Heart left ventricle (tissue), 16 donors: ENCODE data around the gene GTF2IRD1. TPM values are rescaled to one million over a fixed set of nuclear protein-coding genes. Genes with fewer than 3 reads are reported as not detected.
A peak's percentile ranks its signal among the peaks of the same experiment; 100 is the strongest.
"Not testable (repeated sequence)": the region's sequence is repeated elsewhere in the genome, so short reads cannot be mapped to it uniquely, and the experiment has no call there.

Experiments used
- ATAC-seq, 4 donors: fragments of 200-7000 bp; cut with Tn5 transposase; one replicate each; pipeline ENCODE4 v1.9.1; 2020 to 2022; ENCODE audit warnings: moderate library complexity in 4 of 4, mild to moderate bottlenecking in 3 of 4, moderate number of reproducible peaks in 1 of 4
- DNase-seq, 5 donors: peaks; one replicate each; pipeline ENCODE4 v3.0.0-alpha.2; 2020
- H3K27ac ChIP-seq, 12 donors: fragments of 200-600 bp; sonication (generic) in 4 of 12; one replicate each; pipeline versions ENCODE4 v1.5.0 to v1.8.0; 2016 to 2022; ENCODE audit warnings: mild to moderate bottlenecking in 2 of 12
- H3K27me3 ChIP-seq, 9 donors: fragments of 200-600 bp; sonication (generic) in 2 of 9; one replicate each; pipeline versions ENCODE4 v1.5.1 to v1.8.0; 2016 to 2022; ENCODE audit warnings: mild to moderate bottlenecking in 3 of 9
- H3K36me3 ChIP-seq, 9 donors: fragments of 200-600 bp; sonication (generic) in 2 of 9; one replicate each; pipeline versions ENCODE4 v1.5.0 to v1.8.0; 2018 to 2022; ENCODE audit warnings: mild to moderate bottlenecking in 2 of 9
- H3K4me1 ChIP-seq, 12 donors: fragments of 200-600 bp; sonication (generic) in 4 of 12; one replicate each; pipeline versions ENCODE4 v1.5.0 to v1.8.0; 2016 to 2022; ENCODE audit warnings: mild to moderate bottlenecking in 3 of 12
- H3K4me3 ChIP-seq, 12 donors: fragments of 200-600 bp; sonication (generic) in 4 of 12; one replicate each; pipeline versions ENCODE4 v1.5.0 to v1.8.0; 2017 to 2022; ENCODE audit warnings: mild to moderate bottlenecking in 9 of 12, moderate library complexity in 4 of 12
- H3K9me3 ChIP-seq, 12 donors: fragments of 200-600 bp; sonication (generic) in 4 of 12; one replicate each; pipeline versions ENCODE4 v1.5.0 to v1.8.0; 2016 to 2022; ENCODE audit warnings: mild to moderate bottlenecking in 1 of 12
- POLR2A ChIP-seq, 2 donors: fragments of 450-650 bp; IDR thresholded peaks; one replicate each; pipeline ENCODE4 v1.6.1; 2017; ENCODE audit warnings: antibody characterized with exemption in 2 of 2, mild to moderate bottlenecking in 2 of 2, moderate library complexity in 2 of 2
- WGBS, 4 donors: extraction: QIAGEN DNeasy Blood & Tissue Kit in 2 of 4; methylation state at CpG; one replicate each; pipeline versions ENCODE4 v1.1.5 to v1.1.7; 2013 to 2018; 5-methylcytosine and 5-hydroxymethylcytosine counted together
- intact Hi-C, 10 donors: fragments of 100-400 bp; cut with DNase I; formaldehyde crosslinking; loops; one replicate each; pipeline versions ENCODE4 v1.11.1 to v1.14.2; 2022
- polyA plus RNA-seq, 2 donors: library from polyadenylated mRNA; stranded (reverse); fragments of 200-250 nt; gene quantifications; one replicate each; pipeline ENCODE4 v1.2.3, GENCODE V29; 2013
- total RNA-seq, 9 donors: library from RNA; depleted of rRNA in 2 of 9; stranded (reverse); fragments of >200 nt in 2 of 9; fragmentation: NEBNext Ultra II Directional in 3 of 9; extraction: Animal tissue kit (Norgen Biotek cat#: 25700) in 3 of 9; gene quantifications; one replicate each; pipeline versions ENCODE4 v1.1.0 to v1.2.4, GENCODE V29; 2016 to 2023
- TF ChIP-seq, protein P1 (sequence below), 12 donors: fragments of 200-600 bp; sonication (generic) in 4 of 12; IDR thresholded peaks; one replicate each; pipeline versions ENCODE4 v1.5.0 to v1.8.0; 2018 to 2022; ENCODE audit warnings: antibody characterized with exemption in 12 of 12, mild to moderate bottlenecking in 5 of 12
- donor health status: ischemic (EF 13 %, LVEDD 7.1; RV severe dilation, severe dysfunction).
- donor health status: healthy with polysubstance abuse.
- donor health status: DM: no; HTN: yes; CAD: no.
- donor health status: DM: no; HTN: no; CAD: no.
- donor health status: ischemic (EF 25% LVEDD 6.9; RV normal size, moderate dysfunction).
- donor health status: ischemic (EF 25% LVEDD 5.7; RV mildly dilated, moderate dysfunction).
- donor health status: healthy.
- donor health status: DM: yes; HTN: yes; CAD: no.
- donor health status: ischemic (EF 35%, LVEDD 5.7; RV mildly dilated, moderate dysfunction).
- donor health status: nonischemic (EF 11% LVEDD 7.7; RV severe dilation, severe dysfunction).
- donor health status: DM: yes; HTN: yes; CAD: no.
- donor health status: PGD.
- donor health status: ischemic (EF 29% LVEDD 5.4; RV normal size, mild dysfunction).
- donor health status: nonischemic (EF 23%, LVEDD 6.1; RV moderate dilation, normal function).

Gene GTF2IRD1
- total and polyA plus RNA-seq, 11 donors, result 10.0 to 40.4 (median 15.6) TPM

DNA sequence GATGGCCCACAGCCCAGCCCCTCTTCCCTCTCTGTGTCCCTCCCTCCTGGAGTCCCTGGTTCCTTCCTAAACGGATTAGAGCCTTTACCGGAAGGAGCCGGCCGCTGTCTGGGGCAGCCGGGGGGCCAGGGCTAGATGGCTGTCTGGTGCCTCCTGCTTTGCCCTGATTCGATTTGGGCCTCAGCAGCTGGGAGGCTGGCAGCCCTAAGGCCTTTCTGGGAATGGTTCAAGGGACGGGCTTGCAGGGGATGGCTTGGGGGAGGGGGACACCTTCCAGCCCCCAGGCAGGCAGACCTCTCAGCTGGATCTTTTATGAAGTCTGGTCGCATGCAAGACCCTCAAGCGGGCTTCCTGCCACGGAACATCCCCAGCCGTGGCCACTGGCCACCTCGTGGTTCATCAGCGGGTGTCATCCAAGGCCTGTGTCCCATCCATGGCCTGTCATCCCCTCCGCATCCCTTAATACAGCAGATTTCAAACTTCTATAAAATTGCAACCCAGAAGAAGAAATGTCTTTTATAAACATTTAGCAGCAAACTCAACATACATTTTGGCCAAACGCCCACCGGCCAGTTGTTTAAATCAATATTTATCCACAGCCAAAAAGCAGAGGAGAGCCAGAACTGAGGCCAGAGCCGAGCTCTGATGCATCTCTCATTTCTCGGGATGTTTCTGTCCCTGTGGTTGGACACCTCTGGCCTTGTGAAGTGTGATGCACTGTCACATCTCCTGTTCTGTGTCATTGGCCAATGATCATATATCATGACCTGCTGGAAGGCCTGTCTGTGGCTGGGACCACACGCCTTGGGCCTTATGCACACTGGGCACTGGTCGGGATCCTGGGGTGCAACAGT lies 52.0 kb downstream of the GTF2IRD1 start:
- H3K27me3 ChIP-seq, result no peaks in the 10 kb centered on the region
- ATAC-seq (no peak), DNase-seq (no peak)
- 75 to 83% (median 78%) methylated on average over 17 to 20 of the region's 20 CpGs for WGBS, 4 donors
- H3K4me3 ChIP-seq, result no peak overlapping the region
- peak overlapping the region in 1 of 12 donors; percentile 59 for H3K27ac ChIP-seq
- intact Hi-C loops, result loop anchor here in 1 of 10 donors (10.0 kb wide), 1 partner anchor 51 kb away; the partner anchor contains the start of gene GTF2IRD1
- H3K9me3 ChIP-seq, result no peaks in the 10 kb centered on the region
- H3K36me3 ChIP-seq, result peaks cover 0 to 3% (median 0%) of the 10 kb centered on the region in 9 donors
- no peak for TF ChIP-seq POLR2A (IDR thresholded peaks at IDR 0.05)
- TF ChIP-seq, protein P1, sequence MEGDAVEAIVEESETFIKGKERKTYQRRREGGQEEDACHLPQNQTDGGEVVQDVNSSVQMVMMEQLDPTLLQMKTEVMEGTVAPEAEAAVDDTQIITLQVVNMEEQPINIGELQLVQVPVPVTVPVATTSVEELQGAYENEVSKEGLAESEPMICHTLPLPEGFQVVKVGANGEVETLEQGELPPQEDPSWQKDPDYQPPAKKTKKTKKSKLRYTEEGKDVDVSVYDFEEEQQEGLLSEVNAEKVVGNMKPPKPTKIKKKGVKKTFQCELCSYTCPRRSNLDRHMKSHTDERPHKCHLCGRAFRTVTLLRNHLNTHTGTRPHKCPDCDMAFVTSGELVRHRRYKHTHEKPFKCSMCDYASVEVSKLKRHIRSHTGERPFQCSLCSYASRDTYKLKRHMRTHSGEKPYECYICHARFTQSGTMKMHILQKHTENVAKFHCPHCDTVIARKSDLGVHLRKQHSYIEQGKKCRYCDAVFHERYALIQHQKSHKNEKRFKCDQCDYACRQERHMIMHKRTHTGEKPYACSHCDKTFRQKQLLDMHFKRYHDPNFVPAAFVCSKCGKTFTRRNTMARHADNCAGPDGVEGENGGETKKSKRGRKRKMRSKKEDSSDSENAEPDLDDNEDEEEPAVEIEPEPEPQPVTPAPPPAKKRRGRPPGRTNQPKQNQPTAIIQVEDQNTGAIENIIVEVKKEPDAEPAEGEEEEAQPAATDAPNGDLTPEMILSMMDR (IDR thresholded peaks at IDR 0.05), result no peak
- peaks cover 0 to 12% (median 4%) of the 10 kb centered on the region in 12 donors for H3K4me1 ChIP-seq

DNA sequence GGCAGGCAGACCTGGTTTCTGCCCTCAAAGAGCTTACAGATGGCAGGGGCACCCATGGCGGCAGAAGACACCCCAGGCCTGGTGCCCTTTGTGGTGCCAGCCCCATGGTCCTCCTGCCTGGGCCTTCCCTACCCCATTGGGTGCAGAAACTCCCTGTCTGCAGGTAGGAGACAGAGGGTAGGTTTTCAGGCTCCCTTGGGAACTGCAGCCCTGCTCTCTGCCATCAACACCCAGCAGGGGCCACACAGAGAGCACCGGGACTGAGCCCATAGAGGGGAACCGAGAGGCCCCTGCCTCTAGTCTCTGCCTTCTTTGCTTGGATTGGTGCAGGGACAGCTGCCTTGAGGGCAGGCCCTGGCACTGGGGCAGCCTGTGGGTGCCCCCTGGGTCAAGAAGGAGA lies 52.6 kb downstream of the GTF2IRD1 start:
- TF ChIP-seq, protein P1 (IDR thresholded peaks at IDR 0.05), result no peak
- TF ChIP-seq POLR2A (IDR thresholded peaks at IDR 0.05), result no peak
- H3K9me3 ChIP-seq, result no peaks in the 10 kb centered on the region
- H3K4me1 ChIP-seq, result peaks cover 0 to 11% (median 2%) of the 10 kb centered on the region in 12 donors
- H3K27me3 ChIP-seq, result no peaks in the 10 kb centered on the region
- 81 to 95% (median 92%) methylated on average over 3 of the region's 3 CpGs for WGBS, 4 donors
- H3K36me3 ChIP-seq, result peaks cover 0 to 4% (median 0%) of the 10 kb centered on the region in 9 donors
- no peak overlapping the region for H3K4me3 ChIP-seq
- ATAC-seq (no peak), DNase-seq (no peak)
- intact Hi-C loops, result loop anchor here in 1 of 10 donors (10.0 kb wide), 1 partner anchor 52 kb away; the partner anchor contains the start of gene GTF2IRD1
- H3K27ac ChIP-seq, result peak overlapping the region in 1 of 12 donors; percentile 59

DNA sequence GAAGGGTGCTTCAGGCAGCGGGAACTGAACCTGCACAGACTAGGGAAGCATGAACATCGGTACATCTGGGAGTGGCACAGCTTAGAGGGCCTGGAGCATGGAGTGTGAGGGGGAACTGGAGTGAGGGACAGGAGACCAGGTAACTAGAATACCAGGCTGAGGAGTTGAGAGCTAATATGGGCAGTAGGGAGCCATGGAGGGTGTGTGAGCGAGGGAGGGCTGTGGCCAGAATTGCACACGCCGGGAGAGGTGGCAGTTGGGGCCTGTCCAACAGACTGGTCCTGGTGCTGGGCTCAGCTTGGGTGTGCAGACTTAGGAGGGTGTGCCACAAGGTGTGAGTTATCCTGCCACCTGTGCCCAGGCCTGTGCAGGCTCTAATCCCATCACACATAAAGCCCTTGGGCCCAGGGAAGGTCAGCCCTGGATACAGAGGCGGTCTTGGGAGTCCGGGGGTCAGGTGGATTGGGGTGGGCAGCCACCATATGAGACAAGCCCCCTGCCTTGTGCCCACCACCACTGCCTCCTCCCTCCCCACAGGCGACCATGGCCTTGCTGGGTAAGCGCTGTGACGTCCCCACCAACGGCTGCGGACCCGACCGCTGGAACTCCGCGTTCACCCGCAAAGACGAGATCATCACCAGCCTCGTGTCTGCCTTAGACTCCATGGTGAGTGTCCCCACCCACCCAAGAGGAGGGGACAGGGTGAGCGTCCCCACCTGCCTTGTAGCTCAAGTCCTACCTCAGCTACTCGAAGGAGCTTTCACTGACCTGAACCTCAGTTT lies 54.0 kb downstream of the GTF2IRD1 start:
- intact Hi-C loops, result loop anchor here in 1 of 10 donors (10.0 kb wide), 1 partner anchor 53 kb away; the partner anchor contains the start of gene GTF2IRD1
- Histone ChIP-seq H3K36me3 (peaks cover 0 to 9% (median 3%) of the 10 kb centered on the region in 9 donors), H3K27me3 (no peaks in the 10 kb centered on the region), H3K27ac (no peak overlapping the region), H3K4me1 (peaks cover 0 to under 1% (median 0%) of the 10 kb centered on the region in 12 donors), H3K4me3 (no peak overlapping the region), H3K9me3 (no peaks in the 10 kb centered on the region)
- 91 to 97% (median 94%) methylated on average over 19 to 21 of the region's 21 CpGs for WGBS, 4 donors
- DNase-seq (no peak), ATAC-seq (peak in 1 of 4 donors; percentile 17)
- TF ChIP-seq, protein P1 (IDR thresholded peaks at IDR 0.05), result no peak
- no peak for TF ChIP-seq POLR2A (IDR thresholded peaks at IDR 0.05)

DNA sequence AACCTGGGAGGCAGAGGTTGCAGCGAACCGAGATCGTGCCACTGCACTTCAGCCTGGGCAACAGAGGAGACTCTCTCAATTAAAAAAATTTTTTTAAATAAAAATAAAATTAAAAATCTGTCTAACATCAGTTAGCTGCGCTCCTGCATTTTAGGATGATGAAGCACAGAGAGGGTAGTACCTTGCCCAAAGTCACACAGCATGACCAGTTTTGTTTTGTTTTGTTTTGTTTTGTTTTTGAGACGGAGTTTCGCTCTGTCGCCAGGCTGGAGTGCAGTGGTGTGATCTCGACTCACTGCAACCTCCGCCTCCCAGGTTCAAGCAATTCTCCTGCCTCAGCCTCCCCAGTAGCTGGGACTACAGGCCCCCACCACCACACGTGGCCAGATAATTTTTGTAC lies 55.7 kb downstream of the GTF2IRD1 start:
- DNase-seq, H3K4me3 ChIP-seq, H3K36me3 ChIP-seq, H3K9me3 ChIP-seq, ATAC-seq, H3K27ac ChIP-seq, H3K27me3 ChIP-seq: not testable (repeated sequence)
- 88 to 95% (median 94%) methylated on average over 10 of the region's 10 CpGs for WGBS, 4 donors
- peaks cover 0 to 11% (median 1%) of the 10 kb centered on the region in 12 donors for H3K4me1 ChIP-seq
- intact Hi-C loops, result loop anchor here in 1 of 10 donors (10.0 kb wide), 1 partner anchor 55 kb away; the partner anchor contains the start of gene GTF2IRD1
